Esophagus muscularis mucosa (tissue), 4 donors: ENCODE data around the gene MYO7B.

ENCODE experiments used
- EP300 ChIP-seq: sonication (generic); formaldehyde crosslinking; IDR thresholded peaks from one replicate; pipeline ENCODE4 v1.6.1; 2017; ENCODE audit warnings: antibody characterized with exemption
- POLR2A ChIP-seq: fragments of 450-650 bp; IDR thresholded peaks from one replicate; pipeline ENCODE4 v1.6.1; 2017; ENCODE audit warnings: antibody characterized with exemption, moderate library complexity, mild to moderate bottlenecking, low read depth
- TF ChIP-seq, protein P1 (sequence below), 3 experiments: fragments of 200-600 bp in 2 of 3; fragments of 450-650 bp in 1 of 3; sonication (generic) in 2 of 3; IDR thresholded peaks; one replicate each; pipeline ENCODE4 v1.5.1; 2017 to 2019; ENCODE audit warnings: antibody characterized with exemption in 3 of 3, mild to moderate bottlenecking in 2 of 3, moderate library complexity in 1 of 3

DNA sequence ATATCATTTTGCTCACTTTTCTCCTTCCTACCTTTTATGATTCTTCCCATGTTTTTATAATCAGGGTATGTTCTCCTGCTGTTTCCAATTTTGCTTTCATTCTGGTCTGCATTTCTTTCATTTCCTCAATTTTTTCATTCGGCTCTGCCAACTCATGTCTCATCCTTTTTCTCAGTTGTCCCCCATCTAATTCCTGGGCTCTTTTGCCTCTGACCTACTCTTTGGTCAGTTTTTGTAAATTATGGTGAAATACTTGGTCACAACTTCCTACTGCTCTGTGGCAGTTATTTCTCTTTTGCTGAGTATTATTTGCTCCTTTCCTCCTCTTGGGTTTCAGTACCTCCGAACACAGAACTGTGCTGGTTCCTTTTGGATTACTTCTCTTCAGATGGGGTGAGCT is 27.5 kb downstream of the MYO7B start:
- TF ChIP-seq, protein P1, sequence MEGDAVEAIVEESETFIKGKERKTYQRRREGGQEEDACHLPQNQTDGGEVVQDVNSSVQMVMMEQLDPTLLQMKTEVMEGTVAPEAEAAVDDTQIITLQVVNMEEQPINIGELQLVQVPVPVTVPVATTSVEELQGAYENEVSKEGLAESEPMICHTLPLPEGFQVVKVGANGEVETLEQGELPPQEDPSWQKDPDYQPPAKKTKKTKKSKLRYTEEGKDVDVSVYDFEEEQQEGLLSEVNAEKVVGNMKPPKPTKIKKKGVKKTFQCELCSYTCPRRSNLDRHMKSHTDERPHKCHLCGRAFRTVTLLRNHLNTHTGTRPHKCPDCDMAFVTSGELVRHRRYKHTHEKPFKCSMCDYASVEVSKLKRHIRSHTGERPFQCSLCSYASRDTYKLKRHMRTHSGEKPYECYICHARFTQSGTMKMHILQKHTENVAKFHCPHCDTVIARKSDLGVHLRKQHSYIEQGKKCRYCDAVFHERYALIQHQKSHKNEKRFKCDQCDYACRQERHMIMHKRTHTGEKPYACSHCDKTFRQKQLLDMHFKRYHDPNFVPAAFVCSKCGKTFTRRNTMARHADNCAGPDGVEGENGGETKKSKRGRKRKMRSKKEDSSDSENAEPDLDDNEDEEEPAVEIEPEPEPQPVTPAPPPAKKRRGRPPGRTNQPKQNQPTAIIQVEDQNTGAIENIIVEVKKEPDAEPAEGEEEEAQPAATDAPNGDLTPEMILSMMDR (IDR thresholded peaks at IDR 0.05), result no peak
- TF ChIP-seq POLR2A (no peak), EP300 (no peak)
